Stimulated activated CD4-positive, alpha-beta T cell treated with anti-CD3 and anti-CD28 coated beads, TNF-alpha, amount 100 ng/mL, for 1 hour (primary cell): ENCODE measurements around the gene RTN1.

Source experiments
- DNase-seq, 3 donors: peaks; one replicate each; pipeline ENCODE4 v3.0.0-alpha.2; 2020; ENCODE audit warnings: low read depth in 3 of 3, low spot score in 1 of 3

Gene RTN1

GRCh38 chr14:59849411-59850130 is 21.0 kb downstream of the RTN1 start:
- DNase-seq = no peak

DNA sequence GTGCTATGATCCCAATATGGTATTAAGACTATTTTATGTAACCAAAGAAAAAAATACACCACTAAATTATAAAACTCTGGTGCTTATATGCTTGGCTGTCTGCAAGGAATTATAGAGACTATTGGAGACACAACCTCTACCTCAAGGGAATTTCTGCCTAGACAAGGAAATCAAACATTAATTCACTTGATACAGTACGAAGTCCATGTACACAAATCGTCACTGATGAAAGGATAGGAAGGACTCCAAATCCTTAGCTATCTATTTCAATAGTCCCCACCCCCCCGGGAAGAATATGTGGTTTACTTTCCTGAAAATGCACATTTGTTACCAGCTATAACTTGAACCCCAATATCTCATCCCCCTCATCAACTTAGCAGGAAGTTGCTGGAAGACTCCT is 21.9 kb downstream of the RTN1 start:
- no peak for DNase-seq

GRCh38 chr14:59847711-59848110 is 22.9 kb downstream of the RTN1 start:
- no peak for DNase-seq

GRCh38 chr14:59846595-59846994 is 24.0 kb downstream of the RTN1 start:
- DNase-seq = no peak

- DNase-seq = no peak
Measured at GRCh38 chr14:59845245-59845644, 25.3 kb downstream of the RTN1 start.

- no peak for DNase-seq
Measured at GRCh38 chr14:59844186-59844812, 26.3 kb downstream of the RTN1 start.

DNA sequence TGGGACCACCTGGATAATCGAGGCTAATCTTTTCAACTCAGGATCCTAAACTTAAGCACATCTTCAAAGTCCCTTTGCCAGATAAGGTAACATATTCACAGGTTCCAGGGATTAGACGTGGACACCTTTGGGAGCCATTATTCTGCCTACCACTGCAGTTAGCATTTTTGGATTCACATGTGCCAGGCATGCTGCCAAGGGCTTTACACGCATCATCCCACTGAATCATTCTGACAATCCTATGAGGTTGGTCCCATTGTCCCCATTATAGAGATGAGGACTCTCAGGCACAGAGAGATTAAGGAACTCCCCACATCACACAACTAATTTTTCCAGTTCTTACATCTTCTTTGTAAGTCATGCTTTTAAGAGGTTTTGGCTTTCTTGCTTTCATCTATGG is 34.5 kb downstream of the RTN1 start:
- no peak for DNase-seq

- no peak for DNase-seq
Measured at GRCh38 chr14:59832653-59833294, 37.8 kb downstream of the RTN1 start.

GRCh38 chr14:59831121-59831730 is 39.4 kb downstream of the RTN1 start:
- no peak for DNase-seq

DNA sequence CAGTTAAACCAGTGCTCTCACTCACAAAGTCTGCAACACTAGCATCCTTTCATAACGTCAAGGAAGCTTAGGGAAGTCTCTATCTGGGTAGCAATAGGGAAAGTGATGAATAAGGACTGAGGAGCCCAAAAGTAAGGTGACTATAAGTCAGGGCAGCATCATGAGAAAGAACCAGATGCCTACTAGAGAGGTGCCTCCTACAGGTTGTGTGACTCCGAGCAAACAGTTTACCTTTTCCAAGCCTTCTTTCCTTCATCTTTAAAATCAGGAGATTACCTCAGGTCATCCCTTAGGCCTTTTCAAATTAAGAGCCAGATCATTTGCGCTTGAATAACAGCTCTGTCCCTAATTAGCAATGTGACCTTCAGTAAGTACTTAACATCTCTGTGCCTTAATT is 40.2 kb downstream of the RTN1 start:
- no peak for DNase-seq

GRCh38 chr14:59829469-59830337 is 40.9 kb downstream of the RTN1 start:
- no peak for DNase-seq

DNA sequence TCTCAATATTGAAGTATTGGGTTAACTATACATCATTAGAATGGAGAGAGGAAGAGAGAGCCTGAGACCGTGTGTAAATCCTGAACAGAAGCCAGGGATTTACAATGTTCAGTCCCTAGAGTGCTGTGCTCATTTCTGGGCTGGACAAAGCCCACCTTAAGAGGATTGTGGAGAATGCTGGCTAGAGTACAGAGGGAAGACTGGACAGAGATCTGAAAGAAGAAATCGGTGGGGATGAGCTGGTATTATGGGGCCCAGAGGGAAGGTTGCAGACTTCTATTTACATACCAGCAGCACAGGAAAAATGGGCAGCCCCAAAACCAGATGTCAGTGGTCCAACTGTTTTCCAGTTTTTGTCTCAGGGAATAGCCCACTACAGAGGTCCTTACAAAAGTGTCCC is 42.3 kb downstream of the RTN1 start:
- no peak for DNase-seq

DNA sequence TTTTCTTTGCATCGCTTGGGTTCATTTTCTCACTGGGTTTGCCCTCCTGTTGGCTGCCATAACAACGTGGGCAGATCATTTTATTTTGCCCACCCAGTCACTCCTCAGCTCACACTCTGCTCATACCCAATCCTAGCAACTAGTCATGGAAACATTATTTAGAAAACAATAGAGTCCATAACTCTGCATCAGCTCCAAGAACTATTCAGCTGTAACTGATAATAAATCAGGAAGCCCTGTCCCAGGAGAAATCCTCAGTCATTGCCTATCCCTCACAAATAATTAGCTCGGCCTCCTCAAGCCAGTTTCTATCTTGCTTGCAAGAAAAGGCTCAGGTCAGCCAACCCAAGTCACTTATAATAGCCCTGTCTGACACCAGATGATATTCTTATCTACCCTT is 43.2 kb downstream of the RTN1 start:
- DNase-seq = no peak

DNA sequence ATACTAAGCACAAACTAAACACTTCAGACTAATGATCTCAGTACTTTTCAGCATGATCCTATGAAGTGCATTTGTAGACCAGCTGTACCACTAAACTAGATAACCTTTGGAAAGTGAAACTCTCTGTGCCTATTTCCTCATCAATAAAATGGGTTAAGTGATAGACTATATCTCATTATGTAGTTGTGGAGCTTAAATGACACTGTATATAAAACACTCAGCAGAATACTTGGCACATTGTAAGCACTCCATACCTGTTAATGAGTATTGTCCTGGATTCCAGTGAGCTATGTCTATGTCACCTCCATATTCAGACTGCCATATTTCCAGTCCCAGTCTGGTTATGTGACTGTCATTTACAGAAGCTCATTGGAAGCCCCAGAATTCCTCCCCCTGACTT is 44.4 kb downstream of the RTN1 start:
- no peak for DNase-seq

DNA sequence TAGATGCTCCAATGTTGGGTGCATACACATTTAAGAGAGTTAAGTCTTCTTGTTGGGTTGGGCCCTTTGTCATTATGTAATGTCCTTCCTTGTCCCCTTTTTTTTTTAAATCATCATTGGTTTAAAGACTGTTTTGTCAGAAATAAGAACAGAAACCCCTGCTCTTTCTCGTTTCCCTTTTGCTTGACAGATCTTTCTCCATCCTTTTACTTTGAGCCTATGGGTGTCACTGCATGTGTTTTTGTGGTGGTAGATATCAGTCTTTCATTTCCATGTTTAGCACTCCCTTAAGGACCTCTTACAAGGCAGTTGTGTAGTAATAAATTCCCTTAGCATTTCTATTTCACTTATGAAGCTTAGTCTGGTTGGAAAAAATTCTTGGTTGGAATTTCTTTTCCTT is 47.4 kb downstream of the RTN1 start:
- DNase-seq = no peak

- no peak for DNase-seq
Measured at GRCh38 chr14:59819446-59820088, 51.0 kb downstream of the RTN1 start.

- no peak for DNase-seq
Measured at GRCh38 chr14:59816941-59817340, 53.6 kb downstream of the RTN1 start.

- DNase-seq = no peak
Measured at GRCh38 chr14:59814988-59815387, 55.6 kb downstream of the RTN1 start.

- no peak for DNase-seq
Measured at GRCh38 chr14:59811815-59812214, 58.8 kb downstream of the RTN1 start.

DNA sequence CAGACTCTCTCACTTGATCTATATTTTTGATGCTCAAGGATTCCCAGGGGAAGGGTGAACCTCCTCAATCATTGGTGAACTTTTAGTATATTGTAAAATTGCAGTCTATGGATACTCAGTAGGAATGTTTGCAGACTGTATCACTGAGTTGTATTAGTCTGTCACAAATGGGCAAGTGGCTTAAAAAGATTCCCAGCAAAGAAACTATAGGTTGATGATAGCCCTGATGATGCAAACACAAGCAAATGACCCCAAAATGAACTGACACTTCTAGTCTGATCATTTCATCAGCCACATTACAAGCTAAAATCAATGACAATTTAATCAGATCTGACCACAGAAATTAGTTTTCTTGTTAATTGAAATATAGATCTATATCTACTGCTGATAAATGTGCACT is 59.5 kb downstream of the RTN1 start:
- no peak for DNase-seq

GRCh38 chr14:59803052-59803540 is 67.5 kb downstream of the RTN1 start:
- DNase-seq = no peak
